CD4-positive, alpha-beta T cell treated with Interleukin-6 for 4 hours (primary cell): Measurements from ENCODE around the gene PRSS56.
"Not testable (repeated sequence)": the region's sequence is repeated elsewhere in the genome, so short reads cannot be mapped to it uniquely, and the experiment has no call there.

Experiments used
- DNase-seq: peaks from one replicate; pipeline ENCODE4 v3.0.0-alpha.2; 2020; ENCODE audit warnings: mixed read lengths

The PRSS56 gene

DNA sequence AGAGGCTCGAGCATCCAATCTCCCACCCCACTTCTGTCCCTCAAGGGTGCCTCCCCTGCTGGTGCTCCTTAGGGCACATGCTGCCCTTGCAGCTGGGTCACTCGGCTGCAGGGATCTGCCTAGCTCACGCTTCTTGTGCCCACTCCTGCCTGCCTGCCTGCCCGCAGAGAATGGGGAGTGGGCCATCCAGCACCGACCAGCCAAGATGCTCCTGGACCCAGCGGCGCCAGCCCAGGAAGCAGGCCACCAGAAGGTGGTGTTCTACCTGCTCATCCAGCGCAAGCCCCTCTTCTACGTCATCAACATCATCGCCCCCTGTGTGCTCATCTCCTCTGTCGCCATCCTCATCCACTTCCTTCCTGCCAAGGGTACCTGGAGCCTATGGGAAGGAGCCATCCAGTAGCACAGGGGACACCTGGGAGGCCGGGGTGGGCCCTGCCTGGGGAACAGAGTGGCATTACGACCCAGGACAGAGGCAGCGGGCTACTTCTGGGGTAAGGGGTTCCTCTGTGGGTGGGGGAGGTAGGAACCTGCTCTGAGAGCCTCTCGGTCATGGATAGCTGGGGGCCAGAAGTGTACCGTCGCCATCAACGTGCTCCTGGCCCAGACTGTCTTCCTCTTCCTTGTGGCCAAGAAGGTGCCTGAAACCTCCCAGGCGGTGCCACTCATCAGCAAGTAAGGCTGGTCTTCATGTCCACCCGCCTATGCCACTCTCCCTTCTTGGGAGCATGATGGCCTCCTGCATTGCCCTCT lies 22.7 kb downstream of the PRSS56 start:
- DNase-seq = no peak

- no peak for DNase-seq
Observed at GRCh38 chr2:232543491-232543890, 23.3 kb downstream of the PRSS56 start.

GRCh38 chr2:232543928-232544631 lies 23.9 kb downstream of the PRSS56 start:
- no peak for DNase-seq

GRCh38 chr2:232544674-232545073 lies 24.5 kb downstream of the PRSS56 start:
- DNase-seq = no peak

GRCh38 chr2:232545511-232546375 lies 25.6 kb downstream of the PRSS56 start:
- no peak for DNase-seq

DNA sequence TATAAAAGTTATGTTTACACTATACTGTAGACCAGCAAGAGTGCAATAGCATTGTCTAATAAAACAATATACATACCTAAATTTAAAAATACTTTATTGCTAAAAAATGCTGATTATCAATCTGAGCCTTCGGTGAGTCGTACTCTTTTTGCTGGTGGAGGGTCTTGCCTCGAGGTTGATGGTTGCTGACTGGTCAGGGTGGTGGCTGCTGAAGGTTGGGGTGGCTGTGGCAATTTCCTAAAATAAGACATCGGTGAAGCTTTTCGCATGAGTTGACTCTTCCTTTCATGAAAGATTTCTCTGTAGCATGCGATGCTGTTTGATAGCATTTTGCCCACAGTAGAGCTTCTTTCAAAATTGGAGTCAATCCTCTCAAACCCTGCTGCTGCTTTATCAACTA lies 27.8 kb downstream of the PRSS56 start:
- no peak for DNase-seq

DNA sequence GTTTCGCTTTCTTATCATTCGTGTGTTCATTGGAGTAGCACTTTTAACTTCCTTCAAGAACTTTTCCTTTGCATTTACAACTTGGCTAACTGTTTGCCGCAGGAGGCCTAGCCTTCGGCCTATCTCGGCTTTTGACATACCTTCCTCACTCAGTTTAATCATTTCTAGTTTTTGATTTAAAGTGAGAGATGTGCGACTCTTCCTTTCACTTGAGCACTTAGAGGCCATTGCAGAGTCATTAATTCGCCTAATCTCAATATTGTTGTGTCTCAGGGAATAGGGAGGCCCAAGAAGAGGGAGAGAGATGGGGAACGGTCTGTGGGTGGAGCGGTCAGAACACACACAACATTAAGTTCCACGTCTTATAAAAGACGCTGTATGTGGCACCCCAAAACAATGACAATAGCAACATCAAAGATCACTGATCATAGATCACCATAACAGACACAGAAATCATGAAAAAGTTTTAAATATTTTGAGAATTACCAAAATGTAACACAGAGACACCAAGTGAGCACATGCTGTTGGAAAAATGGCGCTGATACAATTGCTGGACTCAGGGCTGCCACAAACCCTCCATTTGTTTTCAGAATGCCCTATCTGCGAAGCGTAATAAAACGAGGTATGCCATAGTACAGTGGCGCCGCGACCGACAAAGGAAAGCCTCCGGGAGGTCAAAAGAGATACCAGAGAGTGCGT lies 29.6 kb downstream of the PRSS56 start:
- no peak for DNase-seq

DNA sequence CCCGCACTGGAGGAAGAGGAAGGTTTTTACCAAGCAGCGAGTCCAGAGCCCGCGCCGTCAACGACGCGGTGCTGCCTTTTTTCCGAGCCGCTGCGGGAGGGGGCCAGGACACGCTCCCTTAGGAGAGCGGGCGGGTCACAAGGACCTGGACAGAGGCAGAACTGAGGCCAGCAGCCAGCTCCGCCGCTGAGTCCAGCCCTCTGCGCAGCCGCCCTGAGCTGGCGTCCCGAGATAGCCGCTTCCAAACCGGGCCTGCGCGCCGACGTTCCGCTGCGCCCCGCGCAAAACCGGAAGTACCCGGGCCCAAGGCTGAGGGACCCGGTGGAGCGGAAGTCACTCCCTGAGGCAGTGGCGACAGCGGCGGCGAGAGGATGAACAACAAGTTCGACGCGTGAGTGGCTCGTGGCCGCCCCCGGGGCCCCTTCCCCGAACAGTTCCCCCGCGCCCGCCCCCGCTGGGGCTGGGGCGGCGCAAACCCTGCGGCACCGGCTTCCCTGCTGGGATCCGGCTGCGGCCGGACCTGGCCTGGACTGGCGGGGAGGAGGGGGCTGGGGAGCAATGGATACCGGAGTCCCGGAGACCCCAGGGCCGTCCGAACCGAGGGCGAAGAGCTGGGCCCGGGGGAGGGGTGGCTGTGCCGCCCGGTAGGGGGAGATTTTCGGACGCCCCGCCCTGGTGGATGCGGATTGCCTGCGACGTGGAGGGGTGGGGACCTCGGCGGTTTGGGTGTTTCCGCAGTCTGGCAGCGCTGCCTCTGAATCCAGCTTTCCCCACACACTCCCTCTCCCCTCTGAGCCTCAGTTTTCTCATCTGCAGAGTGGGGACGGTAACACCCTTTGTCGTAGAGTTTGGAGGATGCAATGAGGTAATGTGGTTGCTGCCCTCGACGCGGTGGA lies 30.4 kb downstream of the PRSS56 start, which contains the start of the genes EIF4E2 and TIGD1:
EIF4E2 (plus strand) TSS at position 336 of the 896 bp plus-strand sequence; CDS start at position 372, 36 bp downstream.
TIGD1 (minus strand) TSS at position 204 of the 896 bp plus-strand sequence. CDS start 675 bp downstream, outside the sequence.
- peak; percentile 93 for DNase-seq

- no peak for DNase-seq
Observed at GRCh38 chr2:232551250-232551638, 31.1 kb downstream of the PRSS56 start.

DNA sequence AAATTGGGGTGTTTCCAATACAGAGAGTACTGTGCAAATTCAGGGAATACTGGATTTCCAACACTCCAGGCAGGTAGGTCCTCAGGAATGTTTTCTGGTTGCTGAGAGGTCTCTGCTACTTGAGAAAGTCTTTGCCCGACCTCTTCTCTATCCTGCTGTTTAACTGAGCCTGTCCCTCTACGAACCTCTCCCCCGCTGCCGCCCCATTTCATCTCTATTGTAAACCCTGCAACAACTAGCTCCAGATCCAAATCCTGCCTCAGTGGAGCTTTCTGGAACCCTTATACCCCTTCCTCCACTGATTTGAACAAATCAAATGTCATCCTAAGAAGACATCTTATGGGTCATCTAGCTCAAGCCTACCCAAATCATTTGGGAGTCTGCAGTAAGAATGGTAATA lies 31.6 kb downstream of the PRSS56 start:
- DNase-seq = no peak

DNA sequence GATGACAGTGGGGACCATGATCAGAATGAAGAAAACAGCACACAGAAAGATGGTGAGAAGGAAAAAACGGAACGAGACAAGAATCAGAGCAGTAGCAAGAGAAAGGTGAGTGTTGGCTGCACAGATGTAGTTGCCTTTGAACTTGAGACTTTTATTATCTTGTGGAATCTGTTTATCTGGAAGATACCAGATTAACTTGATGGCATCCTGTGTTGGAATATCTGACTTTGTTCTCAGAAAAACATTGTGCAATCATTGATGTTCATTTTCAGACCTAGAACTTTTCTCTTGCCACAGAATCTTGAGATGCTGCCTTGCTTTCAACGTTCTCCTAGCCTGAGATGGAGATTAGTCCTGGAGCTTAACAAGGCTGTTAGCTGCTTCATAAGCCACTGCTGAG lies 36.2 kb downstream of the PRSS56 start:
- DNase-seq = no peak

DNA sequence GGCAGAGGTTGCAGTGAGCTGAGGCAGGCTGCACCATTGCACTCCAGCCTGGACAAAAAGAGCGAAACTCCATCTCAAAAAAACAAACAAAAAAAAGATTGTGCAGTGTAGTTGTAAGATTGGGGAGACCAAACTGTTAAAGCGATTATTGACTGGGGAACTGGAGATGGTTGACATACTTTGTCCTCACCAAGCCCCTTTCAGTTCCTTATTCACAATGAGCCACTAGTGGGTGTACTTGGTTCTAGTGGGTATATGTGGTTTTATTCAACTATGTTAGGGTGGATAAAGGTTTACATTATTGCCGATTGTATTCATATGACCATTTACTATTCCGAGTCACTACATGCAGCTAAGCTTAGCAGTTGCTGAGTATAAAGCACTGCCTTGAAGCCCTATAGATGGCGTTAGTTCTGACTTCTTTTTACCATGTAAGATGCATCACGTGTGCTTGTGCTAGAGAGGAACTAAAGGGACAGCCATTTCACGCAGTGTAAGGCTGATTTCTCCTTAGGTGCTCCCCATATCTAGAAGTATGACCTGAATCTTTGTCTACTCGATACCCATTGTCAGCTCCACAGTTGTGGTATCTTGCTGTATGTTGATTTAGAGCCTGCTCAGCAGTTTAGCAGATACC lies 42.4 kb downstream of the PRSS56 start:
- DNase-seq = no peak

GRCh38 chr2:232563580-232563979 lies 43.4 kb downstream of the PRSS56 start:
- no peak for DNase-seq

- no peak for DNase-seq
Observed at GRCh38 chr2:232567721-232568120, 47.5 kb downstream of the PRSS56 start.

GRCh38 chr2:232568161-232568560 lies 48.0 kb downstream of the PRSS56 start:
- DNase-seq = no peak

DNA sequence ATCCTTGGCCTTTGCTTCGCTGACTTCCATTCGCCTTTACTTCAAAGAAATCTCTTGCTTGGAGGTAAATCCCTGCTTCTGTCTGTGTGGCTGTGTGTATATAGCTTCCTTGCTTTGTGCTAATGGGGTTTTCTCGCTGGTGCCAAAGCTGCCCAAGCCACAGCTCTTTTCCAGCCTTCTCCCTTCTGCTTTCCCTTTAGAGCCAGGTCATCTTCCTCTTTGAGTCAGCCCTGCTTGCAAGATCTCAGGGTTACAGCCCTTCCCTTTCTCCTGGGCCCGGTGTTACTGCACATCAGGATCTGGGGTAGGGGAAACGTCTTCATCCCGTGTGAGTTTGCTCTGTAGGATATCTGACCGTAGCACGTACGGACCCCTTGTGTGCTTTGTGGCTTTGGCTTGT lies 49.4 kb downstream of the PRSS56 start:
- no peak for DNase-seq

DNA sequence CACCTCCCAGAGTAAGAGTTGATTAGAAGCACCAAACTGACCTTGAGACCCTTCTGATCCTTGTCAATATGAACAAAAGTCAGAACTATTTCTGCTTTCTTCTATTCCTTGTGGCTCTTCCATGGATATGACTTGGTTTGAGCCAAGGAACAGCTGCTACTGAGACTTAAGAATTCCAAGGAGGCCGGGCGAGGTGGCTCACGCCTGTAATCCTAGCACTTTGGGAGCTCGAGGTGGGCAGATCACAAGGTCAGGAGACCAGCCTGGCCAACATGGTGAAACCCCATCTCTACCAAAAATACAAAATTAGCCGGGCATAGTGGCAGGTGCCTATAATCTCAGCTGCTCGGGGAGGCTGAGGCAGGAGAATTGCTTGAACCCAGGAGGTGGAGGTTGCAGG lies 50.3 kb downstream of the PRSS56 start:
- not testable (repeated sequence) for DNase-seq

DNA sequence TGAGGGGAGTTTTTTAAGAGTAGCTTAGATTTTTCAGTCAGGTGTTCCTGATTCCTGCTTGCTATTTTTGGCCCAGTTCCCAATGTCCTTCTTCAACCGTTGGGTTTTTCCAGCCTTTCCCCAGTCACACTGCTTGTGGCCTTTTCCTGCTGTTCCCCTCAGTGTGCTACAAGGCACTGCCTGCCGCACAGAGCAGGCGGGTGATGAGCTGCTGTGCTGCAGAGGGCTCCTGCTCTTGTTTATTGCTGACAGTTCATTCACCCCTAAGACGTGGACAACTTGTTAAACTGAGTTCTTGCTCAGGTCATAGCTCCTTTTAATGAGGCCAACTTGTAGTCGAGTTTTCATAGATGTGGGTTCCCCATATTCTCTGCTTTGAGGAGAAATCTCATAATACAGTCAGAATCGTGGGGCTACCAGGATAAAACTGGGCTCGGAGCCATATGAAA lies 50.9 kb downstream of the PRSS56 start:
- no peak for DNase-seq

DNA sequence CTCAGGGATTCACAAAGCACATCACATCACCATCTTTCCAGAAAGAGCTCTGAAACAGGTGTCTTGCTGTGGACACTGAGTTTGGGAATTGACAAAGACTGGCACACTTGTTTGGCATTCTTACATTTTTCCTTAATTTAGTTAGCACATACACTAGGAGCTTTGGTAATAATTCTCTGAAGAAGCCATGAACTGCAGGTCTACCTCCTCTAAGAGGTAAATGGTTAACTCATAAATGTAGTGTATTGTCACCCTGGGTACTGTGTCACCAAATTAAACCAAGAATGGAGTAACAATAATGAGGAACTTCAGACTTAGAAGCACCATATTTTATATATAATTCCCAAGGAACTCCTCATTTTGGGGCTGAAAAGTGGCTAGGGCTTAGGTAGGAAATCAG lies 52.9 kb downstream of the PRSS56 start:
- no peak for DNase-seq

DNA sequence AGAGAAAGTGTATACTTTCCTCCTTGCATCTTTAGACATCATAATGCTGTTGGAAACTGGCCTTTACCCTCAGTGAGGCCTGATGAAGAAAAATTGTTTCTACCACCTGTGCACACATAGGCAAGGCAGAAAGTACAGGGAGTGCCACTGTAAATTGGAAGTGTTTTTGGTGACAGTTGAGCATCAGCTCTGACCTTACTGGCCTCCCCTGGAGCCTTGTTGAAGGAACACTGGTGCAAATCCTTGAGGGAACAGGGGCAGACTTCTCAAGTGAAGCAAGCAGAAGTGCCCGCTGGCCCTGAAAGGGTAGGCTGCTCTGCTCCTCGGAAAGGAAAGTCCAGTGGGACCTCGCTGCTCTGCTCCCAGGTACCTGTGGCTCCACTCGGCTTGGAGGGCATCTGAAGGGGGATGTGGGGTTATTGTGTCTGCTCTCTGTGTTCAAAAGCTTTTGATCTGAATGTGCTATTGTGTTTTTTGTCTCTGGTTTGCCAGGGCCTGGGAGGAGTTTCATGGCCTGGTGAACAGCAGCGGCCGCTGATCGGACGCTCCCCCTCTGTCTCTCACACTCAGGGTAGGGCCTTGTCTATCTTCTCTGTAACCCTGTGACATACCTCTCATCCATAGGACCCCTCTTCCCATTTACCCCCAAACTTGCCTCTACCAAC lies 53.7 kb downstream of the PRSS56 start:
- DNase-seq = no peak
